ENCODE data around the gene STARD4. TPM values are rescaled to one million over a fixed set of nuclear protein-coding genes. Genes with fewer than 3 reads are reported as not detected.

STARD4 gene
- polyA plus RNA-seq, 1 experiment = 24.3 TPM

DNA sequence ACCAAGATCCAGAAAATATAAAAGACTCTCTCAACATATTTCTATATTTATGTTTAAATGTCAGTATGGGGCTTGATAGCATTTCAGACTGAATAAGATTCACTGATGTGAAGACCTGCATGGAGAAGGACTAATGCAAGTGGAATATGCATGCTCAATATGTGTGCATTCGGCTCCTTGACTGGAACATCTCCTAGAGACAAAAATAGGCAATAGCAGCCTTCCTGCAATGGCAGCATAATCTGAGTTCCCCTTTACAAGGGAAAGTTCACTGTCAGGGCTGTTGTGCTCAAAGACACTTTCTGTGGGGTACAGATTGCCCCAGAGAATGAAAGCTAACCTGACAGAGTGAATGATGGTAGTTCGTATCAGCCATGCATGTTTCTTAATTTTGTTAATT lies 42.4 kb downstream of the STARD4 start:
- DNase-seq (ENCODE audit: low read depth, low spot score) = no peak

GRCh38 chr5:111469293-111469896 lies 42.9 kb downstream of the STARD4 start:
- POLR2A ChIA-PET = no interaction called here
- Histone ChIP-seq H3K9me3 (ENCODE audit: control insufficient read depth, insufficient read depth, low read length) (no peaks in the 10 kb centered on the region), H3K27me3 (ENCODE audit: control insufficient read depth, insufficient read depth, low read length) (no peaks in the 10 kb centered on the region), H3K27ac (ENCODE audit: low read depth, low read length) (no peak overlapping the region), H3K4me3 (ENCODE audit: low read depth, low read length) (no peak overlapping the region)
- CTCF ChIA-PET = interaction anchor here (2.0 kb wide), 1 partner anchor 8 kb away, joined by 7 read pairs; no protein-coding TSS in a partner anchor
- TF ChIP-seq, protein P1, sequence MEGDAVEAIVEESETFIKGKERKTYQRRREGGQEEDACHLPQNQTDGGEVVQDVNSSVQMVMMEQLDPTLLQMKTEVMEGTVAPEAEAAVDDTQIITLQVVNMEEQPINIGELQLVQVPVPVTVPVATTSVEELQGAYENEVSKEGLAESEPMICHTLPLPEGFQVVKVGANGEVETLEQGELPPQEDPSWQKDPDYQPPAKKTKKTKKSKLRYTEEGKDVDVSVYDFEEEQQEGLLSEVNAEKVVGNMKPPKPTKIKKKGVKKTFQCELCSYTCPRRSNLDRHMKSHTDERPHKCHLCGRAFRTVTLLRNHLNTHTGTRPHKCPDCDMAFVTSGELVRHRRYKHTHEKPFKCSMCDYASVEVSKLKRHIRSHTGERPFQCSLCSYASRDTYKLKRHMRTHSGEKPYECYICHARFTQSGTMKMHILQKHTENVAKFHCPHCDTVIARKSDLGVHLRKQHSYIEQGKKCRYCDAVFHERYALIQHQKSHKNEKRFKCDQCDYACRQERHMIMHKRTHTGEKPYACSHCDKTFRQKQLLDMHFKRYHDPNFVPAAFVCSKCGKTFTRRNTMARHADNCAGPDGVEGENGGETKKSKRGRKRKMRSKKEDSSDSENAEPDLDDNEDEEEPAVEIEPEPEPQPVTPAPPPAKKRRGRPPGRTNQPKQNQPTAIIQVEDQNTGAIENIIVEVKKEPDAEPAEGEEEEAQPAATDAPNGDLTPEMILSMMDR (IDR thresholded peaks at IDR 0.05; ENCODE audit: low read depth, low read length) = no peak
- no peak for DNase-seq (ENCODE audit: low read depth, low spot score)

More for the DNA sequence above, 42.4 kb downstream of the STARD4 start:
- POLR2A ChIA-PET = no interaction called here
- Histone ChIP-seq H3K9me3 (ENCODE audit: control insufficient read depth, insufficient read depth, low read length) (no peaks in the 10 kb centered on the region), H3K4me3 (ENCODE audit: low read depth, low read length) (no peak overlapping the region), H3K27me3 (ENCODE audit: control insufficient read depth, insufficient read depth, low read length) (no peaks in the 10 kb centered on the region), H3K27ac (ENCODE audit: low read depth, low read length) (no peak overlapping the region)
- TF ChIP-seq, protein P1 (IDR thresholded peaks at IDR 0.05; ENCODE audit: low read depth, low read length) = no peak
- CTCF ChIA-PET = interaction anchor here (2.0 kb wide), 1 partner anchor 9 kb away, joined by 7 read pairs; no protein-coding TSS in a partner anchor

GRCh38 chr5:111463311-111463710 lies 49.0 kb downstream of the STARD4 start:
- CTCF ChIA-PET = interaction anchor here (1.5 kb wide), 1 partner anchor 68 kb away, joined by 3 read pairs; no protein-coding TSS in a partner anchor
- no peaks in the 10 kb centered on the region for H3K27me3 ChIP-seq (ENCODE audit: control insufficient read depth, insufficient read depth, low read length)
- no peak overlapping the region for H3K4me3 ChIP-seq (ENCODE audit: low read depth, low read length)
- H3K9me3 ChIP-seq (ENCODE audit: control insufficient read depth, insufficient read depth, low read length) = no peaks in the 10 kb centered on the region
- no peak for DNase-seq (ENCODE audit: low read depth, low spot score)
- no peak overlapping the region for H3K27ac ChIP-seq (ENCODE audit: low read depth, low read length)
- TF ChIP-seq, protein P1 (IDR thresholded peaks at IDR 0.05; ENCODE audit: low read depth, low read length) = no peak
- POLR2A ChIA-PET = no interaction called here

DNA sequence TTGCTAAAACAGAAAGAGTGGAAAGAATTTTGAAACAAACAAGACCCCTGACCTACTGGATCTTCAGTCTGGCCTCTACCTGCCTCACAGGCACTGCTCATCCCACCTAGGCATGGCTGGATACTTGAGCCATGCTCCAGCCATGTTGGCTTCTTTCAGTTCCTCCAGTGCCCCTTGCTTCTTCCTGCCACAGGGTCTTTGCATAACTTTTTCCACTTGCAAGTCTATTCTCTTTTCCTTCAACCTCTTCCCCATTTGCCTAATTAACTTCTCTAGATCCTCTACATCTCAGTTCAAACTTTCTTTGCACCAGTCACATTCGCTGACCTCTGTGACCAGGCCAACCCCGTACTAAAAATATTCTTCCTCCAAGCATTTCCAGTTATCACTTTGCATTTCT lies 50.4 kb downstream of the STARD4 start:
- H3K27ac ChIP-seq (ENCODE audit: low read depth, low read length) = no peak overlapping the region
- TF ChIP-seq, protein P1 (IDR thresholded peaks at IDR 0.05; ENCODE audit: low read depth, low read length) = no peak
- no peak overlapping the region for H3K4me3 ChIP-seq (ENCODE audit: low read depth, low read length)
- ChIA-PET CTCF (interaction anchor here (0.7 to 1.9 kb wide), 6 partner anchors 9 to 306 kb away, joined by 3 to 7 read pairs (median 4); no protein-coding TSS in a partner anchor), POLR2A (no interaction called here)
- no peak for DNase-seq (ENCODE audit: low read depth, low spot score)
- no peaks in the 10 kb centered on the region for H3K9me3 ChIP-seq (ENCODE audit: control insufficient read depth, insufficient read depth, low read length)
- H3K27me3 ChIP-seq (ENCODE audit: control insufficient read depth, insufficient read depth, low read length) = no peaks in the 10 kb centered on the region

DNA sequence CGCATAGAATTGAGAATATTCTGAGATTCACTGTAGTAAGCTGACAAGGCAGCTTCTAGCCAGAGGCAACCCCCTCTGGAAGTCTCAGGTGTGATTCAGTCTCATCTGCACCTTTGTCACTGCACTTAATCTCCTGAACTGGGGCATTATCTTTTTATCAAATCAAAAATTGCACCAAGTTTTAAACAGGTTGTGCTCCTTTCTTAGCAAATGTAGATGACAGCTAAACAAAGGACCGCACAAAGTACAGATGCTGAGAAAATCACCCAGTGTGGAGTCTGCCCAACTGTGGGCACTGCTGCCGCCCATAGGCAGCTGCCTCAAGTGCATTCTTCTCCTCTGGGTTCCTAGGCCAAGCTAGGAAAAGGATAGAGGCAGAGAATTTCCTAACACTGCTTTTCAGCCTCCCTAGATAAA lies 51.1 kb downstream of the STARD4 start:
- H3K9me3 ChIP-seq (ENCODE audit: control insufficient read depth, insufficient read depth, low read length) = no peaks in the 10 kb centered on the region
- TF ChIP-seq, protein P1 (IDR thresholded peaks at IDR 0.05; ENCODE audit: low read depth, low read length) = peak; percentile 45
- DNase-seq (ENCODE audit: low read depth, low spot score) = no peak
- ChIA-PET CTCF (interaction anchor here (1.1 to 1.9 kb wide), 6 partner anchors 9 to 305 kb away, joined by 3 to 7 read pairs (median 4); no protein-coding TSS in a partner anchor), POLR2A (no interaction called here)
- no peaks in the 10 kb centered on the region for H3K27me3 ChIP-seq (ENCODE audit: control insufficient read depth, insufficient read depth, low read length)
- no peak overlapping the region for H3K4me3 ChIP-seq (ENCODE audit: low read depth, low read length)
- no peak overlapping the region for H3K27ac ChIP-seq (ENCODE audit: low read depth, low read length)
